WTC11 (cell line): ENCODE measurements around the gene RRP12. TPM values are rescaled to one million over a fixed set of nuclear protein-coding genes. Genes with fewer than 3 reads are reported as not detected.

Source experiments
- AR ChIP-seq: fragments of 250-450 bp; sonication (Bioruptor Pico); IDR thresholded peaks from 2 replicates; pipeline ENCODE4 v1.9.0; 2021; ENCODE audit warnings: mild to moderate bottlenecking
- ATF1 ChIP-seq: sonication (generic); formaldehyde crosslinking; IDR thresholded peaks from 2 replicates; pipeline ENCODE4 v1.8.1; 2023; ENCODE audit warnings: mild to moderate bottlenecking, moderate library complexity, missing genetic modification reagents
- ATF3 ChIP-seq: sonication (generic); formaldehyde crosslinking; conservative IDR thresholded peaks from 2 replicates; pipeline ENCODE4 v1.8.1; 2022; ENCODE audit warnings: mild to moderate bottlenecking, missing genetic modification reagents
- ATF6 ChIP-seq: sonication (generic); formaldehyde crosslinking; IDR thresholded peaks from 2 replicates; pipeline ENCODE4 v1.8.1; 2023; ENCODE audit warnings: mild to moderate bottlenecking, missing genetic modification reagents
- CREB1 ChIP-seq: sonication (generic); formaldehyde crosslinking; IDR thresholded peaks from 2 replicates; pipeline ENCODE4 v1.8.0; 2023; ENCODE audit warnings: mild to moderate bottlenecking, missing genetic modification reagents
- CTCF ChIP-seq: fragments of 200-600 bp; IDR thresholded peaks from 2 replicates; pipeline ENCODE4 v1.8.0; 2022; ENCODE audit warnings: antibody characterized with exemption
- EMX1 ChIP-seq: fragments of 250-450 bp; sonication (Bioruptor Pico); IDR thresholded peaks from 2 replicates; pipeline ENCODE4 v1.8.0; 2021; ENCODE audit warnings: mild to moderate bottlenecking
- FOXK1 ChIP-seq: sonication (generic); formaldehyde crosslinking; IDR thresholded peaks from 2 replicates; pipeline ENCODE4 v1.8.0; 2022; ENCODE audit warnings: mild to moderate bottlenecking, moderate library complexity, missing genetic modification reagents
- FOXP1 ChIP-seq: sonication (generic); formaldehyde crosslinking; IDR thresholded peaks from 2 replicates; pipeline ENCODE4 v1.8.0; 2022; ENCODE audit warnings: missing genetic modification reagents, mild to moderate bottlenecking, moderate library complexity, borderline replicate concordance
- GTF2I ChIP-seq: fragments of 250-450 bp; sonication (Bioruptor Pico); conservative IDR thresholded peaks from 2 replicates; pipeline ENCODE4 v1.4.0; 2021; ENCODE audit warnings: mild to moderate bottlenecking
- JUN ChIP-seq: sonication (generic); formaldehyde crosslinking; IDR thresholded peaks from 2 replicates; pipeline ENCODE4 v1.8.0; 2023; ENCODE audit warnings: mild to moderate bottlenecking, missing genetic modification reagents
- KAT7 ChIP-seq: sonication (generic); formaldehyde crosslinking; IDR thresholded peaks from 2 replicates; pipeline ENCODE4 v1.8.1; 2023; ENCODE audit warnings: missing genetic modification reagents, mild to moderate bottlenecking, borderline replicate concordance
- NFYB ChIP-seq: sonication (generic); formaldehyde crosslinking; conservative IDR thresholded peaks from 2 replicates; pipeline ENCODE4 v1.8.0; 2022; ENCODE audit warnings: low read depth, missing genetic modification reagents
- NR3C1 ChIP-seq: sonication (generic); formaldehyde crosslinking; conservative IDR thresholded peaks from 2 replicates; pipeline ENCODE4 v1.8.1; 2023; ENCODE audit warnings: low read depth, mild to moderate bottlenecking, missing genetic modification reagents
- OVOL2 ChIP-seq: fragments of 250-450 bp; sonication (Bioruptor Pico); IDR thresholded peaks from 2 replicates; pipeline ENCODE4 v1.9.0; 2021; ENCODE audit warnings: mild to moderate bottlenecking, borderline replicate concordance
- RORB ChIP-seq: fragments of 250-450 bp; sonication (Bioruptor Pico); IDR thresholded peaks from 2 replicates; pipeline ENCODE4 v1.9.0; 2021; ENCODE audit warnings: mild to moderate bottlenecking
- ZNF219 ChIP-seq: sonication (generic); formaldehyde crosslinking; IDR thresholded peaks from 2 replicates; pipeline ENCODE4 v1.8.0; 2023; ENCODE audit warnings: missing genetic modification reagents, mild to moderate bottlenecking, borderline replicate concordance
- ZNF263 ChIP-seq: sonication (generic); formaldehyde crosslinking; IDR thresholded peaks from 2 replicates; pipeline ENCODE4 v1.8.1; 2022; ENCODE audit warnings: low read depth, mild to moderate bottlenecking, moderate library complexity, missing genetic modification reagents
- ZNF317 ChIP-seq: sonication (generic); formaldehyde crosslinking; IDR thresholded peaks from 2 replicates; pipeline ENCODE4 v1.8.1; 2023; ENCODE audit warnings: low read depth, mild to moderate bottlenecking, moderate library complexity, missing genetic modification reagents, borderline replicate concordance
- ZNF416 ChIP-seq: fragments of 250-450 bp; sonication (Bioruptor Pico); IDR thresholded peaks from 2 replicates; pipeline ENCODE4 v1.9.0; 2021; ENCODE audit warnings: mild to moderate bottlenecking, inconsistent platforms
- total RNA-seq: library from RNA; stranded (reverse); gene quantifications from 3 replicates; pipeline ENCODE4 v1.2.3, GENCODE V29; 2021
- TF ChIP-seq, protein P1 (sequence below): fragments of 250-450 bp; sonication (Bioruptor Pico); conservative IDR thresholded peaks from 2 replicates; pipeline ENCODE4 v1.9.0; 2021; ENCODE audit warnings: mild to moderate bottlenecking
- TF ChIP-seq, protein P2 (sequence below): sonication (generic); formaldehyde crosslinking; IDR thresholded peaks from 2 replicates; pipeline ENCODE4 v1.8.1; 2022; ENCODE audit warnings: mild to moderate bottlenecking, missing genetic modification reagents, moderate library complexity, borderline replicate concordance
- TF ChIP-seq, protein P3 (sequence below): sonication (generic); formaldehyde crosslinking; IDR thresholded peaks from 2 replicates; pipeline ENCODE4 v1.8.0; 2022; ENCODE audit warnings: mild to moderate bottlenecking, missing genetic modification reagents
- TF ChIP-seq, protein P4 (sequence below): sonication (generic); formaldehyde crosslinking; IDR thresholded peaks from 2 replicates; pipeline ENCODE4 v1.8.0; 2023; ENCODE audit warnings: missing genetic modification reagents
- TF ChIP-seq, protein P5 (sequence below): sonication (generic); formaldehyde crosslinking; IDR thresholded peaks from 2 replicates; pipeline ENCODE4 v1.8.1; 2022; ENCODE audit warnings: low read depth, missing genetic modification reagents, borderline replicate concordance

The RRP12 gene
- total RNA-seq, 1 experiment from 2014 or later: 56.6 TPM

DNA sequence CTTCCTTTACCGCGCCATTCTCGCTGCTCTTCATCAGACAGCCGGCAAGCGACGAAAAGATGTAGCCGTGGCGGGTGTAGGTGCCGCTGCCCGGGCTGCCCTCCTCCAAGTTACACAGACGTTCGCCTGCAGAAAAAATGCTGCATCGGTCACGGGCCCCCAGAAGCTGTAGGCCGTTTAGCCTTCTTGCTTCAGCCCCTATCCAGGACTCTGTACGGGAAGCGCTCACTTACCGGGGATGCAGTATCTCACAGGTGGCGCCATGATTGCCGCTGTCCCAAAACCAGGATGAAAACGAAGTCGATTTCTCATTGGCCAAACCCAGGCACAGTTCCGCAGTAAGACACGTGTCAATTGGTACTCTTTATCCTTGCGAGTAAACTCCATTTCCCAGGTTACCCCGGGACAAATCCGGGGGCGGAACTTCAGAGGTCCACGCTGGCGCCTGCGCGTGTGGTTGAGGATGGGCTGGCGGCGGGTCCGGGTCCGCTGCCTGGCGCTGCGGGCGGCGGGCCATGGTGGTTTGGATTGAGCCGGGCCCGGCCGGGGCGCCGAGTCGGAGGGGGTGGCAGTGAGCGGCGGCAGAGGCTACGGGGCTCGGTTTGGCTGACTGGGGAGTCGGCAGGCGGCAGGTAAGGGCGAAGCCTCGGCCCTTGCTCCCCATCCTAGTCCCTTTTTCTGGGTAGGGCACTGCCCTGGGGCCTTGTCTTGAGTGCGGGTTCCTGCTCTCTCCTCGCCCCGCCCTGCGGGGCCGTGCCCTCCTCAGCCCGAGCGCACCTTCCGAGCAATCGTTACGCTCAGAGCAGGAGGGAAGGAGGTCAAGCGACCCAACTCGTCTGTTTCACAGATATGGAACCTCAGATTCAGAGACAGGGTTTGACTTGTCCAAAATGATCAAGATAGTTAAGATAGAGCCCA, 44.8 kb upstream of the RRP12 start, which contains the start of the genes EXOSC1 and ZDHHC16 (continued):
- no peak for TF ChIP-seq CTCF
- TF ChIP-seq GTF2I (CRISPR knock-in tag): no peak
- no peak for TF ChIP-seq ZNF317 (CRISPR knock-in tag)
- TF ChIP-seq NR3C1: 0 out of 2 replicates have a peak, but pooled peaks have one; percentile 89
- 0 out of 2 replicates have a peak, but pooled peaks have one; percentile 54 for TF ChIP-seq ZNF416 (CRISPR knock-in tag)
- TF ChIP-seq, protein P1, sequence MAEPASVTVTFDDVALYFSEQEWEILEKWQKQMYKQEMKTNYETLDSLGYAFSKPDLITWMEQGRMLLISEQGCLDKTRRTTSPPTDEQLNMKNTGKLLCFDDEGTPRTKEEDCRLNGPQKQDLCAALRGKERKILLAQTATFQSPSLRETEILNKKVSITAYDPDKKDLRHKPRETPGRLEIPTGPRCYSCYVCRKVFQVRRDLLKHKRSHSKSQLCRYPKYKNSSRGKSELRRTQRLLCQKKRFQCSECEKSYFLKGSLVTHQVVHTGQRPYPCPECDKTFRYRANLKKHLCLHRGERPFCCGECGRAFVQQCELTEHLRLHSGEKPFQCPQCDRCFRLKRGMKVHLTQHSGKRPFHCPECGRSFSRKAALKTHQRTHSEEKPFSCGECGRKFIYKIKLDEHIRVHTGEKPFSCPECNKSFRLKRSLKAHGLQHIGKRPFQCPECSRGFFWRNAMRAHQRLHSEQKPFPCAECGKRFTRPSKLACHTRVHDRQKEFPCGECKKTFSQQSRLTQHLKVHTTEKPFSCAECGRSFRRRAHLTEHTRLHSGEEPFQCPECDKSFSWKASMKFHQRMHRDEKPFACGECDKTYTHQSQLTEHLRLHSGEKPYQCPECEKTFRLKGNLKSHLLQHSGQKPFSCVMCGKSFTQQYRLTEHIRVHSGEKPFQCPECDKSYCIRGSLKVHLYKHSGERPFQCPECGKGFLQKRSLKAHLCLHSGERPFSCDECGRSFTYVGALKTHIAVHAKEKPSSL: no peak
- TF ChIP-seq FOXK1 (CRISPR knock-in tag): peak; percentile 71
- TF ChIP-seq ATF6 (CRISPR knock-in tag): no peak
- TF ChIP-seq ATF3 (CRISPR knock-in tag): no peak
- no peak for TF ChIP-seq EMX1 (CRISPR knock-in tag)
- TF ChIP-seq, protein P2, sequence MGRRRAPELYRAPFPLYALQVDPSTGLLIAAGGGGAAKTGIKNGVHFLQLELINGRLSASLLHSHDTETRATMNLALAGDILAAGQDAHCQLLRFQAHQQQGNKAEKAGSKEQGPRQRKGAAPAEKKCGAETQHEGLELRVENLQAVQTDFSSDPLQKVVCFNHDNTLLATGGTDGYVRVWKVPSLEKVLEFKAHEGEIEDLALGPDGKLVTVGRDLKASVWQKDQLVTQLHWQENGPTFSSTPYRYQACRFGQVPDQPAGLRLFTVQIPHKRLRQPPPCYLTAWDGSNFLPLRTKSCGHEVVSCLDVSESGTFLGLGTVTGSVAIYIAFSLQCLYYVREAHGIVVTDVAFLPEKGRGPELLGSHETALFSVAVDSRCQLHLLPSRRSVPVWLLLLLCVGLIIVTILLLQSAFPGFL (CRISPR knock-in tag): no peak
- TF ChIP-seq, protein P3, sequence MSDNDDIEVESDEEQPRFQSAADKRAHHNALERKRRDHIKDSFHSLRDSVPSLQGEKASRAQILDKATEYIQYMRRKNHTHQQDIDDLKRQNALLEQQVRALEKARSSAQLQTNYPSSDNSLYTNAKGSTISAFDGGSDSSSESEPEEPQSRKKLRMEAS: peak; percentile 75
- TF ChIP-seq ATF1 (CRISPR knock-in tag): no peak
- TF ChIP-seq JUN (CRISPR knock-in tag): 0 out of 2 replicates have a peak, but pooled peaks have one; percentile 68
- TF ChIP-seq KAT7 (CRISPR knock-in tag): no peak
- no peak for TF ChIP-seq ZNF263
- TF ChIP-seq NFYB (CRISPR knock-in tag): peak; percentile 91
- TF ChIP-seq, protein P4, sequence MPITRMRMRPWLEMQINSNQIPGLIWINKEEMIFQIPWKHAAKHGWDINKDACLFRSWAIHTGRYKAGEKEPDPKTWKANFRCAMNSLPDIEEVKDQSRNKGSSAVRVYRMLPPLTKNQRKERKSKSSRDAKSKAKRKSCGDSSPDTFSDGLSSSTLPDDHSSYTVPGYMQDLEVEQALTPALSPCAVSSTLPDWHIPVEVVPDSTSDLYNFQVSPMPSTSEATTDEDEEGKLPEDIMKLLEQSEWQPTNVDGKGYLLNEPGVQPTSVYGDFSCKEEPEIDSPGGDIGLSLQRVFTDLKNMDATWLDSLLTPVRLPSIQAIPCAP (CRISPR knock-in tag): no peak; the same call in 1 of the 2 replicates
- no peak for TF ChIP-seq ZNF219 (CRISPR knock-in tag)
- TF ChIP-seq FOXP1 (CRISPR knock-in tag): 0 out of 2 replicates have a peak, but pooled peaks have one; percentile 40
- no peak for TF ChIP-seq OVOL2 (CRISPR knock-in tag)
- TF ChIP-seq AR: no peak
- TF ChIP-seq RORB (CRISPR knock-in tag): no peak
- TF ChIP-seq CREB1: no peak
- TF ChIP-seq, protein P5, sequence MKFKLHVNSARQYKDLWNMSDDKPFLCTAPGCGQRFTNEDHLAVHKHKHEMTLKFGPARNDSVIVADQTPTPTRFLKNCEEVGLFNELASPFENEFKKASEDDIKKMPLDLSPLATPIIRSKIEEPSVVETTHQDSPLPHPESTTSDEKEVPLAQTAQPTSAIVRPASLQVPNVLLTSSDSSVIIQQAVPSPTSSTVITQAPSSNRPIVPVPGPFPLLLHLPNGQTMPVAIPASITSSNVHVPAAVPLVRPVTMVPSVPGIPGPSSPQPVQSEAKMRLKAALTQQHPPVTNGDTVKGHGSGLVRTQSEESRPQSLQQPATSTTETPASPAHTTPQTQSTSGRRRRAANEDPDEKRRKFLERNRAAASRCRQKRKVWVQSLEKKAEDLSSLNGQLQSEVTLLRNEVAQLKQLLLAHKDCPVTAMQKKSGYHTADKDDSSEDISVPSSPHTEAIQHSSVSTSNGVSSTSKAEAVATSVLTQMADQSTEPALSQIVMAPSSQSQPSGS (CRISPR knock-in tag): no peak
